ENCODE measurements around the gene RHBDD2. TPM values are rescaled to one million over a fixed set of nuclear protein-coding genes. Genes with fewer than 3 reads are reported as not detected.
"Not testable (repeated sequence)": the region's sequence is repeated elsewhere in the genome, so short reads cannot be mapped to it uniquely, and the experiment has no call there.

RHBDD2 gene
- total RNA-seq, 2 experiments from 2014 or later, result 199 to 208 TPM

GRCh38 chr7:75900617-75901315 lies 21.9 kb downstream of the RHBDD2 start:
- ATAC-seq (ENCODE audit: poor library complexity), result no peak
- ChIA-PET CTCF (interaction anchor here (0.6 kb wide), 1 partner anchor 498 kb away, joined by 3 read pairs; no protein-coding TSS in a partner anchor), POLR2A (no interaction called here)
- Histone ChIP-seq H3K4me3 (ENCODE audit: low read length) (no peak overlapping the region), H3K9me3 (ENCODE audit: control insufficient read depth in 1 of 2, insufficient read depth in 1 of 2, low read length in 2 of 2) (no peaks in the 10 kb centered on the region), H3K36me3 (ENCODE audit: insufficient read depth, low read length) (no peaks in the 10 kb centered on the region), H3K27ac (ENCODE audit: low read depth in 1 of 2, low read length in 2 of 2) (no peak overlapping the region), H3K27me3 (ENCODE audit: control insufficient read depth in 1 of 2, insufficient read depth in 2 of 2, low read length in 2 of 2) (no peaks in the 10 kb centered on the region), H3K4me1 (ENCODE audit: insufficient read depth, low read length) (no peaks in the 10 kb centered on the region)
- DNase-seq, result no peak
- H3K9me3 Mint-ChIP-seq, result no peaks in the 10 kb centered on the region
- H3K36me3 Mint-ChIP-seq (ENCODE audit: low read depth), result no peaks in the 10 kb centered on the region
- H3K27ac Mint-ChIP-seq, result no peak overlapping the region
- no peaks in the 10 kb centered on the region for H3K4me1 Mint-ChIP-seq (ENCODE audit: low read depth)
- TF ChIP-seq CTCF (IDR thresholded peaks at IDR 0.05), result no peak
- intact Hi-C loops (cut with DNase I, micrococcal nuclease), result no loop called here
- no peaks in the 10 kb centered on the region for H3K27me3 Mint-ChIP-seq
- H3K4me3 Mint-ChIP-seq, result no peak overlapping the region

- no peaks in the 10 kb centered on the region for H3K9me3 ChIP-seq (ENCODE audit: control insufficient read depth in 1 of 2, insufficient read depth in 1 of 2, low read length in 2 of 2)
- intact Hi-C loops (cut with DNase I, micrococcal nuclease), result no loop called here
- TF ChIP-seq CTCF (IDR thresholded peaks at IDR 0.05), result no peak
- Mint-ChIP-seq H3K27me3 (no peaks in the 10 kb centered on the region), H3K27ac (no peak overlapping the region), H3K4me3 (no peak overlapping the region), H3K9me3 (no peaks in the 10 kb centered on the region), H3K4me1 (ENCODE audit: low read depth) (no peaks in the 10 kb centered on the region), H3K36me3 (ENCODE audit: low read depth) (no peaks in the 10 kb centered on the region)
- no peak overlapping the region for H3K4me3 ChIP-seq (ENCODE audit: low read length)
- ATAC-seq (ENCODE audit: poor library complexity), result no peak
- DNase-seq, result peak in 3 of 14 experiments; percentile 15 to 57 (median 46)
- H3K36me3 ChIP-seq (ENCODE audit: insufficient read depth, low read length), result no peaks in the 10 kb centered on the region
- ChIA-PET CTCF (no interaction called here), POLR2A (no interaction called here)
- no peaks in the 10 kb centered on the region for H3K27me3 ChIP-seq (ENCODE audit: control insufficient read depth in 1 of 2, insufficient read depth in 2 of 2, low read length in 2 of 2)
- H3K27ac ChIP-seq (ENCODE audit: low read depth in 1 of 2, low read length in 2 of 2), result no peak overlapping the region
- no peaks in the 10 kb centered on the region for H3K4me1 ChIP-seq (ENCODE audit: insufficient read depth, low read length)
Measured at GRCh38 chr7:75905785-75906604, 27.2 kb downstream of the RHBDD2 start.

GRCh38 chr7:75906991-75907667 lies 28.3 kb downstream of the RHBDD2 start:
- Histone ChIP-seq H3K36me3 (ENCODE audit: insufficient read depth, low read length) (no peaks in the 10 kb centered on the region), H3K27ac (ENCODE audit: low read depth in 1 of 2, low read length in 2 of 2) (no peak overlapping the region), H3K27me3 (ENCODE audit: control insufficient read depth in 1 of 2, insufficient read depth in 2 of 2, low read length in 2 of 2) (no peaks in the 10 kb centered on the region), H3K9me3 (ENCODE audit: control insufficient read depth in 1 of 2, insufficient read depth in 1 of 2, low read length in 2 of 2) (no peaks in the 10 kb centered on the region), H3K4me3 (ENCODE audit: low read length) (no peak overlapping the region), H3K4me1 (ENCODE audit: insufficient read depth, low read length) (no peaks in the 10 kb centered on the region)
- no peaks in the 10 kb centered on the region for H3K27me3 Mint-ChIP-seq
- ChIA-PET POLR2A (no interaction called here), CTCF (no interaction called here)
- TF ChIP-seq CTCF (IDR thresholded peaks at IDR 0.05), result no peak
- H3K4me1 Mint-ChIP-seq (ENCODE audit: low read depth), result no peaks in the 10 kb centered on the region
- intact Hi-C loops (cut with DNase I, micrococcal nuclease), result no loop called here
- H3K9me3 Mint-ChIP-seq, result no peaks in the 10 kb centered on the region
- DNase-seq, result no peak
- ATAC-seq (ENCODE audit: poor library complexity), result no peak
- H3K4me3 Mint-ChIP-seq, result no peak overlapping the region
- H3K36me3 Mint-ChIP-seq (ENCODE audit: low read depth), result no peaks in the 10 kb centered on the region
- no peak overlapping the region for H3K27ac Mint-ChIP-seq

- H3K4me3 Mint-ChIP-seq; H3K27me3 ChIP-seq (ENCODE audit: control insufficient read depth in 1 of 2, insufficient read depth in 2 of 2, low read length in 2 of 2); intact Hi-C loops (cut with DNase I, micrococcal nuclease); POLR2A ChIA-PET; H3K4me1 ChIP-seq (ENCODE audit: insufficient read depth, low read length); H3K36me3 Mint-ChIP-seq (ENCODE audit: low read depth); H3K4me3 ChIP-seq (ENCODE audit: low read length); ATAC-seq (ENCODE audit: poor library complexity); H3K4me1 Mint-ChIP-seq (ENCODE audit: low read depth); H3K27ac Mint-ChIP-seq; H3K9me3 Mint-ChIP-seq; H3K27me3 Mint-ChIP-seq; H3K27ac ChIP-seq (ENCODE audit: low read depth in 1 of 2, low read length in 2 of 2); H3K9me3 ChIP-seq (ENCODE audit: control insufficient read depth in 1 of 2, insufficient read depth in 1 of 2, low read length in 2 of 2); H3K36me3 ChIP-seq (ENCODE audit: insufficient read depth, low read length); DNase-seq: not testable (repeated sequence)
- CTCF ChIA-PET, result interaction anchor here (0.6 kb wide), 1 partner anchor 460 kb away, joined by 3 read pairs; no protein-coding TSS in a partner anchor
Measured at GRCh38 chr7:75907668-75908039, 28.8 kb downstream of the RHBDD2 start.

Data from CD4-positive, alpha-beta T cell (primary cell).